ENCODE measurements around the gene ZNF688. TPM values are rescaled to one million over a fixed set of nuclear protein-coding genes. Genes with fewer than 3 reads are reported as not detected.
A peak's percentile ranks its signal among the peaks of the same experiment; 100 is the strongest.

Gene ZNF688
- 10 to 100 TPM in 2 of 6 donors, 1 to 10 TPM in 4; 7.6 to 11.3 (median 9.6) TPM for total RNA-seq
- polyA plus RNA-seq: 10 to 100 TPM; 24.3 to 26.4 TPM

DNA sequence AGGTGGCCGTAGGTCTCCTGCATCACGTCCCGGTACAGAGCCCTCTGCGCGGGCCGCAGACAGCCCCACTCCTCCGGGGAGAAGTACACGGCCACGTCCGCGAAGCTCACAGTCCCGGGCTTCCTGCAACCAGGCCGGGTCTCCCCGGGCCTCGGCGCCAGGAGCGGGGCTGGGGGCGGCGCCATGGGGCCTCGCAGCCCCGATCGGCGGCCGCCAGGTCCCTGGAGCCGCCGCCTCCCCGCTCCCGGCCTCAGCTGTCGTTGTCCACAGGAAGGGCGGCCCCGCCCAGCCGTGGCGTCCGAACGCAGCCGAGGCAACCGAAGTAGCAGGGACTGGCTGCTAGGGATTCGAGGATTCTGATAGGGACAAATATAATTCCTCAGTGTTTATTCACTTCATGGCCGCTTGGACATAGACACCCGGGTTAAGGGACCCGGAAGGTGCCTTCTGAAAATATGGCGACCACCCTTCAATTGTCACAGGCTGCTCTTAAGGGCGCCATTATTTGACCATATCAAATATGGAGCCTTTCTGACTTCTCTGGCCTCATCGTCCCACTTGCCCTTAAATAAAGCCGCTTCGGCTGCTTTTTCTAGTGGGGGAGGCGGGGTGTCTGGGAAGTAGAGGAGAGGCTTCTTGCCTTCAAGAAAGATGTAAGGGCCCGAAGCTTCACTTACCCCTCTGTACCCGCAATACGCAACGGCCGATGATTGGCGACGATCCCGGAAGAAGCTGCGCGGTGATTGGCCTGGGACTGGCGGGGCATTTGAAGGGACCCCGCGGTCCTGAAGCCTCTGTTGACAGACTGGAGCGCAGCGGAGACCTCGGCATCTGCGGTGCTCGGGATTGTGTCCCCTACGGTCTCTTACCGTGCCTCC is at the start of gene ZNF688:
Gene ZNF688, minus strand, starts transcription at position 270 of the 878 bp plus-strand sequence. Its CDS starts 85 bp downstream, at position 185.
- Histone ChIP-seq H3K27ac (peak within 1 kb of the TSS; percentile 85 to 98 (median 96)), H3K36me3 (no peaks in the 10 kb centered on the region), H3K9me3 (no peaks in the 10 kb centered on the region), H3K4me1 (peaks cover 0 to 12% (median 11%) of the 10 kb centered on the region in 3 donors), H3K27me3 (no peaks in the 10 kb centered on the region), H3K4me3 (peak within 1 kb of the TSS; percentile 53 to 86 (median 80))
- peak; percentile 86 to 92 (median 88) for ATAC-seq
- peak; percentile 90 to 96 (median 92) for DNase-seq
- TF ChIP-seq, protein P1, sequence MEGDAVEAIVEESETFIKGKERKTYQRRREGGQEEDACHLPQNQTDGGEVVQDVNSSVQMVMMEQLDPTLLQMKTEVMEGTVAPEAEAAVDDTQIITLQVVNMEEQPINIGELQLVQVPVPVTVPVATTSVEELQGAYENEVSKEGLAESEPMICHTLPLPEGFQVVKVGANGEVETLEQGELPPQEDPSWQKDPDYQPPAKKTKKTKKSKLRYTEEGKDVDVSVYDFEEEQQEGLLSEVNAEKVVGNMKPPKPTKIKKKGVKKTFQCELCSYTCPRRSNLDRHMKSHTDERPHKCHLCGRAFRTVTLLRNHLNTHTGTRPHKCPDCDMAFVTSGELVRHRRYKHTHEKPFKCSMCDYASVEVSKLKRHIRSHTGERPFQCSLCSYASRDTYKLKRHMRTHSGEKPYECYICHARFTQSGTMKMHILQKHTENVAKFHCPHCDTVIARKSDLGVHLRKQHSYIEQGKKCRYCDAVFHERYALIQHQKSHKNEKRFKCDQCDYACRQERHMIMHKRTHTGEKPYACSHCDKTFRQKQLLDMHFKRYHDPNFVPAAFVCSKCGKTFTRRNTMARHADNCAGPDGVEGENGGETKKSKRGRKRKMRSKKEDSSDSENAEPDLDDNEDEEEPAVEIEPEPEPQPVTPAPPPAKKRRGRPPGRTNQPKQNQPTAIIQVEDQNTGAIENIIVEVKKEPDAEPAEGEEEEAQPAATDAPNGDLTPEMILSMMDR (IDR thresholded peaks at IDR 0.05): no peak
- intact Hi-C loops (cut with DNase I): no loop called here
- FAIRE-seq: peak; percentile 74
- WGBS, 2 donors: 0 to 1% methylated on average over 64 to 67 of the region's 67 CpGs

DNA sequence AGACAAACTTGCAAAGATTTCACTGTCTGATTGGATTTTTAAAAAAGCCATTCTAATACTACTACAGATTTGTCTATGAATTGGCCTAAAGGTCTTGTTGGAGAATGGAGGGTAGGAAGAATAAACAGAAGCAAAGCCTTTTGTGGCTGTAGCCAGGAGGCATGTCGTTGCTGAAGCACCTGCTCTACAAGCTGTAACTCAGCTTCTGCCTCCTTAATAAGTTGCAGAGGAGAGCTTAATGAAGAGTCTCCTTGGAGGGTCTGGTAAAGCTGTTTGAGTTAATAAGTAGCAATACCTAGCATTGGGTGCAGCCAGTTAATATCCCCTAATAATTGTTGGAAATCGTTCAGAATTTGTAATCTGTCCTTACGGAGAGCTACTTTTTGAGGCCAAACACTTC is 48.7 kb upstream of the ZNF688 start:
- H3K4me3 ChIP-seq: no peak overlapping the region
- FAIRE-seq (no peak), DNase-seq (no peak), ATAC-seq (no peak)
- no peaks in the 10 kb centered on the region for H3K9me3 ChIP-seq
- H3K27ac ChIP-seq: no peak overlapping the region
- intact Hi-C loops (cut with DNase I): loop anchor here in 1 of 3 donors (10.0 kb wide), 1 partner anchor 175 kb away; the partner anchor contains the start of gene SEPHS2
- 33 to 35% methylated on average over 3 of the region's 3 CpGs for WGBS, 2 donors
- no peaks in the 10 kb centered on the region for H3K27me3 ChIP-seq
- no peaks in the 10 kb centered on the region for H3K36me3 ChIP-seq
- no peaks in the 10 kb centered on the region for H3K4me1 ChIP-seq
- TF ChIP-seq, protein P1 (IDR thresholded peaks at IDR 0.05): no peak

DNA sequence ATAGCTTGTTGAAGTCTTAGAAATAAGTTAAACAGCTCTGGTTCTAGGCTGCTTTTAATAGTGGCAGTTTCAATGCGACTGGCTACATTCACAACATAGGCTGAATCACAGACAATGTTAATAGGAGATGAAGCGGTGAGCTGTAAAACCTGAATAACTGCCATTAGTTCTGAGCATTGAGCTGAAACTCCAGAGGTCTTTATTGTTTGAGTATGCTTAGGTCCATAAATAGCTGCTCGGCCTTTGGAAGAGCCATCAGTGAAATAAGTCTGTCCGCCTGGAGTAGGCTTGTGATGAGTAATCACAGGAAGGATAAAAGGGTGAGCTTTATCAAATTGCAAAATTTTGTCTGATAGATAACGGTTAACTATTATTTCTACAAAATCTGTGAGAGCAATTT is 48.1 kb upstream of the ZNF688 start:
- Histone ChIP-seq H3K4me3 (no peak overlapping the region), H3K27me3 (no peaks in the 10 kb centered on the region), H3K36me3 (no peaks in the 10 kb centered on the region), H3K4me1 (no peaks in the 10 kb centered on the region), H3K9me3 (no peaks in the 10 kb centered on the region), H3K27ac (no peak overlapping the region)
- ATAC-seq (no peak), DNase-seq (no peak), FAIRE-seq (no peak)
- 82 to 84% methylated on average over 5 of the region's 5 CpGs for WGBS, 2 donors
- intact Hi-C loops (cut with DNase I): loop anchor here in 1 of 3 donors (10.0 kb wide), 1 partner anchor 175 kb away; the partner anchor contains the start of gene SEPHS2
- TF ChIP-seq, protein P1 (IDR thresholded peaks at IDR 0.05): no peak

GRCh38 chr16:30619202-30619601 is 47.7 kb upstream of the ZNF688 start:
- 83 to 88% methylated on average over 4 of the region's 4 CpGs for WGBS, 2 donors
- no peaks in the 10 kb centered on the region for H3K9me3 ChIP-seq
- no peaks in the 10 kb centered on the region for H3K27me3 ChIP-seq
- no peaks in the 10 kb centered on the region for H3K4me1 ChIP-seq
- TF ChIP-seq, protein P1 (IDR thresholded peaks at IDR 0.05): no peak
- no peak overlapping the region for H3K27ac ChIP-seq
- no peak overlapping the region for H3K4me3 ChIP-seq
- FAIRE-seq: no peak
- ATAC-seq: no peak
- DNase-seq: no peak
- H3K36me3 ChIP-seq: no peaks in the 10 kb centered on the region
- intact Hi-C loops (cut with DNase I): no loop called here
